ENCODE results near the gene SHISAL2B.

DNA sequence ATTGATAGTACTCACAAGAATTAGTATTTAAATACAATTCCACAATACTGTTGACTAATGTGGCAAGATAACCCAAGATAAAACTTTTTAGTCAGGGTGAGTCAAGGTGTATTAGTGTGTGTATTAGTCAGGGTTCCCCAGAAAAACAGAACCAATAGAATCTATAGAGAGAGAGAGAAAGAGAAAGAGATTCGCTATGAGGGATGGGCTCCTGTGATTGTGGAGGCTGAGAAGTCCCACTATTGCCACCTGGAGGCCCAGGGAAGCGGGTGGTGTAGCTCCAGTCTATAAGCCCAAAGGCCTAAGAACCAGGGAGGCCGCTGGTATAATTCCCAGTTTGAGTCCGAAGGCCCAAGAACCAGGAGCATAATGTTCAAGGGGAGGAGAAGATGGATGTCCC lies 10.0 kb upstream of the SHISAL2B start:
- TF ChIP-seq, protein P1, sequence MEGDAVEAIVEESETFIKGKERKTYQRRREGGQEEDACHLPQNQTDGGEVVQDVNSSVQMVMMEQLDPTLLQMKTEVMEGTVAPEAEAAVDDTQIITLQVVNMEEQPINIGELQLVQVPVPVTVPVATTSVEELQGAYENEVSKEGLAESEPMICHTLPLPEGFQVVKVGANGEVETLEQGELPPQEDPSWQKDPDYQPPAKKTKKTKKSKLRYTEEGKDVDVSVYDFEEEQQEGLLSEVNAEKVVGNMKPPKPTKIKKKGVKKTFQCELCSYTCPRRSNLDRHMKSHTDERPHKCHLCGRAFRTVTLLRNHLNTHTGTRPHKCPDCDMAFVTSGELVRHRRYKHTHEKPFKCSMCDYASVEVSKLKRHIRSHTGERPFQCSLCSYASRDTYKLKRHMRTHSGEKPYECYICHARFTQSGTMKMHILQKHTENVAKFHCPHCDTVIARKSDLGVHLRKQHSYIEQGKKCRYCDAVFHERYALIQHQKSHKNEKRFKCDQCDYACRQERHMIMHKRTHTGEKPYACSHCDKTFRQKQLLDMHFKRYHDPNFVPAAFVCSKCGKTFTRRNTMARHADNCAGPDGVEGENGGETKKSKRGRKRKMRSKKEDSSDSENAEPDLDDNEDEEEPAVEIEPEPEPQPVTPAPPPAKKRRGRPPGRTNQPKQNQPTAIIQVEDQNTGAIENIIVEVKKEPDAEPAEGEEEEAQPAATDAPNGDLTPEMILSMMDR (IDR thresholded peaks at IDR 0.05; ENCODE audit: low read depth, low read length, poor library complexity, severe bottlenecking): no peak
- TF ChIP-seq EZH2phosphoT487 (IDR thresholded peaks at IDR 0.05; ENCODE audit: borderline replicate concordance, low read length): no peak

Measured in DOHH2 (cell line).